ENCODE data around the gene SNRNP48. TPM values are rescaled to one million over a fixed set of nuclear protein-coding genes. Genes with fewer than 3 reads are reported as not detected.

SNRNP48 gene
- total and polyA plus RNA-seq, 10 of the 15 experiments (the other 5 are each of a cell fraction or from before 2014, with no cell fraction given): 3.2 to 14.4 (median 8.9) TPM

DNA sequence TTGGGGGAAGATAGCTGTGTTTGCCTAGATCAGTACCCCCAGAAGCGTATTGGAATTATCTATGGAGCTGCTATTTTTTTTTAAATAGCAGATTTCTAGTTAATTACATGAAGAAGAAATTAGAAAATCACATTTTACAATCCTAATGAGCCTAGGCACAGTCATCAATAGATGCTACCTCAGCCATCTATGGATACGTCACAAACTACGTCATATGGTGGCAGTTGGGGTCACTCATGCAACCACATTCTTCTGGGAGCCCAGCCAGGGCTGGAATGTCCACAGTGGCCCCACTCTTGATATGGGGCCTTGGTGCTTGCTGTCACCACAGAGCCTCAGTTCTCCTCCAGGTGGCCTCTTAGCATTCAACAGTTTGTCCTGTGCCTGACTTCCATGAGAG, 63.0 kb downstream of the SNRNP48 start (continued):
- TF ChIP-seq, protein P1, sequence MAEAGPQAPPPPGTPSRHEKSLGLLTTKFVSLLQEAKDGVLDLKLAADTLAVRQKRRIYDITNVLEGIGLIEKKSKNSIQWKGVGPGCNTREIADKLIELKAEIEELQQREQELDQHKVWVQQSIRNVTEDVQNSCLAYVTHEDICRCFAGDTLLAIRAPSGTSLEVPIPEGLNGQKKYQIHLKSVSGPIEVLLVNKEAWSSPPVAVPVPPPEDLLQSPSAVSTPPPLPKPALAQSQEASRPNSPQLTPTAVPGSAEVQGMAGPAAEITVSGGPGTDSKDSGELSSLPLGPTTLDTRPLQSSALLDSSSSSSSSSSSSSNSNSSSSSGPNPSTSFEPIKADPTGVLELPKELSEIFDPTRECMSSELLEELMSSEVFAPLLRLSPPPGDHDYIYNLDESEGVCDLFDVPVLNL (IDR thresholded peaks at IDR 0.05; ENCODE audit: low read depth, low read length): no peak
- TF ChIP-seq, protein P2, sequence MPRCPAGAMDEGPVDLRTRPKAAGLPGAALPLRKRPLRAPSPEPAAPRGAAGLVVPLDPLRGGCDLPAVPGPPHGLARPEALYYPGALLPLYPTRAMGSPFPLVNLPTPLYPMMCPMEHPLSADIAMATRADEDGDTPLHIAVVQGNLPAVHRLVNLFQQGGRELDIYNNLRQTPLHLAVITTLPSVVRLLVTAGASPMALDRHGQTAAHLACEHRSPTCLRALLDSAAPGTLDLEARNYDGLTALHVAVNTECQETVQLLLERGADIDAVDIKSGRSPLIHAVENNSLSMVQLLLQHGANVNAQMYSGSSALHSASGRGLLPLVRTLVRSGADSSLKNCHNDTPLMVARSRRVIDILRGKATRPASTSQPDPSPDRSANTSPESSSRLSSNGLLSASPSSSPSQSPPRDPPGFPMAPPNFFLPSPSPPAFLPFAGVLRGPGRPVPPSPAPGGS (IDR thresholded peaks at IDR 0.05; ENCODE audit: borderline replicate concordance, insufficient read depth, low read depth, low read length, poor library complexity, severe bottlenecking): no peak
- no peak for TF ChIP-seq SMARCA5 (IDR thresholded peaks at IDR 0.05)

DNA sequence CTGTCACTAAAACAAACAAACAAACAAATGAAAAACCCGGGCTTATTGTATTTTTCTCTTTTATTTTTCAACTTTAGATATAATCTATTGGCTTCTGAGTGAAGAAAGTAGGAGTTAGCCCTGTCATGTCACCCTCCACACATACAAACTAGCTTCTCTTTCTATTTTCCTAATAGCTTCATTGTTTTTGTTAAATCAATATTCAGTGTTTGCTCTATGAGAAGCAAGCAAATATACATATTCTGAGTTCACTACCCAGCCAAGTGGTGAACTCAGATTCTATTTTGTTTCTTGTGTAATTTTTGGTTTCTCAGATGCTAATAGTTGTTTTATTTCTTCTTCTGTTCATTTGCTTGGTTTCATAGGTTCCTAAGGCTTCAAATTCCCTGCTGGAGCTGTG, 66.4 kb downstream of the SNRNP48 start:
- CTCF ChIA-PET: interaction anchor here (1.3 kb wide), 1 partner anchor 563 kb away, joined by 3 read pairs; no protein-coding TSS in a partner anchor
- Histone ChIP-seq H3K4me3 (no peak overlapping the region), H3K36me3 (ENCODE audit: control insufficient read depth in 2 of 2, insufficient read depth in 2 of 2, low read length in 1 of 2) (no peaks in the 10 kb centered on the region), H3K27me3 (replicated peaks in 1 of 2; ENCODE audit: control insufficient read depth in 2 of 2, insufficient read depth in 2 of 2, low read length in 1 of 2) (peaks cover 0 to 7% of the 10 kb centered on the region in 2 experiments; a peak in 3 of 4 replicates), H3K27ac (ENCODE audit: control insufficient read depth, insufficient read depth) (no peak overlapping the region), H3K79me2 (ENCODE audit: control insufficient read depth, insufficient read depth, low read length) (no peaks in the 10 kb centered on the region), H3K4me1 (ENCODE audit: control insufficient read depth, insufficient read depth, low read length) (no peaks in the 10 kb centered on the region), H3K9me3 (replicated peaks; ENCODE audit: control insufficient read depth, insufficient read depth, low read length) (no peaks in the 10 kb centered on the region), H3K9ac (ENCODE audit: control insufficient read depth, insufficient read depth, low read length) (no peak overlapping the region), H3K4me2 (ENCODE audit: control insufficient read depth, insufficient read depth) (no peak overlapping the region), H4K20me1 (ENCODE audit: control insufficient read depth, insufficient read depth) (no peaks in the 10 kb centered on the region), H2AFZ (ENCODE audit: control insufficient read depth, low read depth, low read length) (no peak overlapping the region)
- ATAC-seq (no peak), DNase-seq (ENCODE audit: low read depth, low spot score) (no peak), FAIRE-seq (no peak)
- TF ChIP-seq ZZZ3 (IDR thresholded peaks at IDR 0.05; ENCODE audit: control insufficient read depth, insufficient read length, low read depth) (no peak), BACH1 (IDR thresholded peaks at IDR 0.05; ENCODE audit: borderline replicate concordance) (no peak)
- intact Hi-C loops (cut with micrococcal nuclease; ENCODE audit: unreplicated experiment) (no loop called here), in situ Hi-C loops (cut with MboI) (no loop called here)
- SMC1A ChIA-PET (ENCODE audit: uncharacterized antibody, unreplicated experiment): no interaction called here
- RAD21 ChIA-PET (ENCODE audit: unreplicated experiment): no interaction called here
- POLR2A ChIA-PET: no interaction called here
- WGBS (ENCODE audit: insufficient coverage, insufficient replicate concordance, low lambda C conversion rate, missing lambda C conversion rate): 7% methylated on average over 1 of the region's 1 CpG
- BruUV-seq (replicated peaks): no TSS peak
